Smooth muscle cell (in vitro differentiated cells): ENCODE results near the gene KATNAL1. TPM values are rescaled to one million over a fixed set of nuclear protein-coding genes. Genes with fewer than 3 reads are reported as not detected.
A peak's percentile ranks its signal among the peaks of the same experiment; 100 is the strongest.

Experiments
- DNase-seq: peaks from one replicate; lab custom pipeline; 2025; ENCODE audit not compliant: unreplicated experiment; lab: John Stamatoyannopoulos, UW
- H2AFZ ChIP-seq: fragments of 200-600 bp; sonication (generic); 2 replicates; pipeline ENCODE4 v1.6.0; 2016; ENCODE audit warnings: antibody characterized with exemption, low read depth, mild to moderate bottlenecking
- H3F3A ChIP-seq: fragments of 200-600 bp; sonication (generic); 2 replicates; pipeline ENCODE4 v1.6.0; 2017; ENCODE audit warnings: antibody characterized with exemption, low read depth
- H3K27ac ChIP-seq: fragments of 200-600 bp; sonication (generic); 2 replicates; pipeline ENCODE4 v1.5.1; 2016; ENCODE audit warnings: low read depth, mild to moderate bottlenecking
- H3K27me3 ChIP-seq: fragments of 200-600 bp; sonication (generic); 2 replicates; pipeline ENCODE4 v1.6.1; 2016; ENCODE audit warnings: low read depth, mild to moderate bottlenecking
- H3K36me3 ChIP-seq: fragments of 200-600 bp; sonication (generic); 2 replicates; pipeline ENCODE4 v1.5.1; 2016; ENCODE audit warnings: low read depth
- H3K4me1 ChIP-seq: fragments of 200-600 bp; sonication (generic); 2 replicates; pipeline ENCODE4 v1.5.1; 2016; ENCODE audit warnings: low read depth
- H3K4me2 ChIP-seq: fragments of 200-600 bp; sonication (generic); 2 replicates; pipeline ENCODE4 v1.6.0; 2016; ENCODE audit warnings: mild to moderate bottlenecking
- H3K4me3 ChIP-seq: fragments of 200-600 bp; sonication (generic); 2 replicates; pipeline ENCODE4 v1.5.1; 2016; ENCODE audit warnings: mild to moderate bottlenecking
- H3K79me2 ChIP-seq: fragments of 200-600 bp; sonication (generic); 2 replicates; pipeline ENCODE4 v1.6.0; 2016; ENCODE audit warnings: low read depth, mild to moderate bottlenecking
- H3K9ac ChIP-seq: fragments of 200-600 bp; sonication (generic); 2 replicates; pipeline ENCODE4 v1.6.0; 2016; ENCODE audit warnings: low read depth
- H3K9me3 ChIP-seq: fragments of 200-600 bp; sonication (generic); replicated peaks from 2 replicates; pipeline ENCODE4 v1.5.1; 2016; ENCODE audit warnings: low read depth
- H4K20me1 ChIP-seq: fragments of 200-600 bp; sonication (generic); 2 replicates; pipeline ENCODE4 v1.6.0; 2016; ENCODE audit warnings: low read depth
- whole genome bisulfite sequencing: methylation state at CpG from one replicate; pipeline ENCODE4 v1.1.7; 2016; ENCODE audit warnings: low lambda C conversion rate; 5-methylcytosine and 5-hydroxymethylcytosine counted together
- polyA plus RNA-seq: library from polyadenylated mRNA; unstranded; fragments of >200 nt; fragmentation: Nextera tagmentation; extraction: Ambion mirVana; gene quantifications from 2 replicates; pipeline ENCODE4 v1.2.1, GENCODE V29; 2016
- total RNA-seq: library from RNA; depleted of rRNA; stranded (reverse); fragments of >200 nt; gene quantifications from 2 replicates; pipeline ENCODE4 v1.2.3, GENCODE V29; 2014
- TF ChIP-seq, protein P1 (sequence below): fragments of 200-600 bp; sonication (generic); IDR thresholded peaks from 2 replicates; pipeline ENCODE4 v1.5.1; 2017; ENCODE audit warnings: borderline replicate concordance, mild to moderate bottlenecking, antibody characterized with exemption; ENCODE audit not compliant: insufficient read depth, poor library complexity, severe bottlenecking

The KATNAL1 gene
- total and polyA plus RNA-seq, 2 experiments from 2014 or later, result 12.4 to 35.1 TPM

DNA sequence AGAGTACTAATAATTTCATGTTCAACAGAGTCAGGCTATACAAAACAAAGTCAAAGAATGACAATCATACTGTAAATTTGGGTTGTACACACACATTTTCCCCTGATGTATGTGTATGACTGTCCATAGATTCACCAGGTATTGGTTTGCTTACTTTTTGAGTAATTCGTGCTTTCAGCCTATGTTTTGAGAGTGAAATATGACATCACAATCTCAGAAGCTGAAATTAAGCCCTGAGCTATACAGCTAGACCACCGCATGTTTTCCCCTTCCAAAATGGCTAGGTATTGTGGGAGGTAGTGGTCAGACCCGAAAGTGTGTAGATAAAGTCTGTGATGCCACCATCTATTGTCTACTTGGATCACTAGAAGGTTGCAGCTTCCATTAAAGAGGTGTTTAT, 102.8 kb downstream of the KATNAL1 start:
- no peaks in the 10 kb centered on the region for H3F3A ChIP-seq
- H3K27ac ChIP-seq, result no peak overlapping the region
- H3K4me3 ChIP-seq, result no peak overlapping the region
- H2AFZ ChIP-seq, result no peak overlapping the region
- H3K4me1 ChIP-seq, result no peaks in the 10 kb centered on the region
- H3K9me3 ChIP-seq, result no peaks in the 10 kb centered on the region
- no peaks in the 10 kb centered on the region for H3K27me3 ChIP-seq
- TF ChIP-seq, protein P1, sequence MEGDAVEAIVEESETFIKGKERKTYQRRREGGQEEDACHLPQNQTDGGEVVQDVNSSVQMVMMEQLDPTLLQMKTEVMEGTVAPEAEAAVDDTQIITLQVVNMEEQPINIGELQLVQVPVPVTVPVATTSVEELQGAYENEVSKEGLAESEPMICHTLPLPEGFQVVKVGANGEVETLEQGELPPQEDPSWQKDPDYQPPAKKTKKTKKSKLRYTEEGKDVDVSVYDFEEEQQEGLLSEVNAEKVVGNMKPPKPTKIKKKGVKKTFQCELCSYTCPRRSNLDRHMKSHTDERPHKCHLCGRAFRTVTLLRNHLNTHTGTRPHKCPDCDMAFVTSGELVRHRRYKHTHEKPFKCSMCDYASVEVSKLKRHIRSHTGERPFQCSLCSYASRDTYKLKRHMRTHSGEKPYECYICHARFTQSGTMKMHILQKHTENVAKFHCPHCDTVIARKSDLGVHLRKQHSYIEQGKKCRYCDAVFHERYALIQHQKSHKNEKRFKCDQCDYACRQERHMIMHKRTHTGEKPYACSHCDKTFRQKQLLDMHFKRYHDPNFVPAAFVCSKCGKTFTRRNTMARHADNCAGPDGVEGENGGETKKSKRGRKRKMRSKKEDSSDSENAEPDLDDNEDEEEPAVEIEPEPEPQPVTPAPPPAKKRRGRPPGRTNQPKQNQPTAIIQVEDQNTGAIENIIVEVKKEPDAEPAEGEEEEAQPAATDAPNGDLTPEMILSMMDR, result no peak
- 96% methylated on average over 3 of the region's 3 CpGs for WGBS
- H4K20me1 ChIP-seq, result no peaks in the 10 kb centered on the region
- H3K79me2 ChIP-seq, result no peaks in the 10 kb centered on the region
- no peak for DNase-seq
- no peak overlapping the region for H3K9ac ChIP-seq
- no peak overlapping the region for H3K4me2 ChIP-seq
- H3K36me3 ChIP-seq, result peaks cover 9% of the 10 kb centered on the region

- Histone ChIP-seq H3K4me2 (peak overlapping the region; percentile 27), H3F3A (no peaks in the 10 kb centered on the region), H2AFZ (no peak overlapping the region), H3K9me3 (no peaks in the 10 kb centered on the region), H3K27me3 (no peaks in the 10 kb centered on the region), H3K36me3 (no peaks in the 10 kb centered on the region), H3K4me3 (no peak overlapping the region), H4K20me1 (no peaks in the 10 kb centered on the region), H3K27ac (peak overlapping the region; percentile 72), H3K4me1 (peaks cover 11% of the 10 kb centered on the region), H3K79me2 (no peaks in the 10 kb centered on the region), H3K9ac (no peak overlapping the region)
- whole genome bisulfite sequencing, result 52% methylated on average over 3 of the region's 3 CpGs
- no peak for DNase-seq
- TF ChIP-seq, protein P1, result no peak
Measured at GRCh38 chr13:30196025-30196424, 111.3 kb downstream of the KATNAL1 start.

GRCh38 chr13:30194906-30195305, 112.4 kb downstream of the KATNAL1 start:
- Histone ChIP-seq H3F3A (no peaks in the 10 kb centered on the region), H3K36me3 (no peaks in the 10 kb centered on the region), H3K27ac (peak overlapping the region; percentile 72), H4K20me1 (no peaks in the 10 kb centered on the region), H3K9me3 (no peaks in the 10 kb centered on the region), H2AFZ (no peak overlapping the region), H3K4me1 (peaks cover 11% of the 10 kb centered on the region), H3K4me3 (no peak overlapping the region), H3K9ac (no peak overlapping the region), H3K4me2 (peak overlapping the region; percentile 27), H3K27me3 (no peaks in the 10 kb centered on the region), H3K79me2 (no peaks in the 10 kb centered on the region)
- TF ChIP-seq, protein P1, result no peak
- 54% methylated on average over 7 of the region's 7 CpGs for WGBS
- DNase-seq, result no peak
